SU-DHL-6 (cell line): ENCODE data around the gene SC5D.

Experiments
- EZH2phosphoT487 ChIP-seq: fragments of 200-600 bp; sonication (generic), shearing (Covaris generic); conservative IDR thresholded peaks from 2 replicates; pipeline ENCODE4 v1.6.1; 2018; ENCODE audit warnings: mild to moderate bottlenecking, antibody characterized with exemption, low read length, moderate library complexity, mixed read lengths
- TF ChIP-seq, protein P1 (sequence below): fragments of 200-600 bp; sonication (generic); IDR thresholded peaks from one replicate; pipeline ENCODE4 v1.5.1; 2017; ENCODE audit warnings: antibody characterized with exemption, mild to moderate bottlenecking, low read length, moderate library complexity; ENCODE audit not compliant: insufficient read depth, poor library complexity, severe bottlenecking

DNA sequence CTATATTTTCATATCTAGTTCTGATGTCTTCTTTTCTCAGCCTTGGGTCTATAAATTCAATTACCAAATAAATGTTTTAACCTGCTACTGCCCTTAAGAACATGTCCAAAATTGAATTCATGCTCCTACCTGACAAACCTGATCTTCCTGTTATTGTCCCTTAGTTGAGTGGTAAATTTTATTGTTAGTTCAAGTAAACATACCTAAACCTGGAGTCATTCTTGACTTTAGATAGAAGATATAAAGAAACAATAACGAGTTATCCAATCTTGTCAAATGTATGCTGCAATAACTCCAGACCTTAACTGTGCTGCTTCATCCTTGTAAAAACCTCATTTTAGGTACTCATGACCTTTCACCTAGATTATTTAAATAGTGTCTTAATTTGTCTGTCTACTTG lies 34.6 kb upstream of the SC5D start:
- TF ChIP-seq, protein P1, sequence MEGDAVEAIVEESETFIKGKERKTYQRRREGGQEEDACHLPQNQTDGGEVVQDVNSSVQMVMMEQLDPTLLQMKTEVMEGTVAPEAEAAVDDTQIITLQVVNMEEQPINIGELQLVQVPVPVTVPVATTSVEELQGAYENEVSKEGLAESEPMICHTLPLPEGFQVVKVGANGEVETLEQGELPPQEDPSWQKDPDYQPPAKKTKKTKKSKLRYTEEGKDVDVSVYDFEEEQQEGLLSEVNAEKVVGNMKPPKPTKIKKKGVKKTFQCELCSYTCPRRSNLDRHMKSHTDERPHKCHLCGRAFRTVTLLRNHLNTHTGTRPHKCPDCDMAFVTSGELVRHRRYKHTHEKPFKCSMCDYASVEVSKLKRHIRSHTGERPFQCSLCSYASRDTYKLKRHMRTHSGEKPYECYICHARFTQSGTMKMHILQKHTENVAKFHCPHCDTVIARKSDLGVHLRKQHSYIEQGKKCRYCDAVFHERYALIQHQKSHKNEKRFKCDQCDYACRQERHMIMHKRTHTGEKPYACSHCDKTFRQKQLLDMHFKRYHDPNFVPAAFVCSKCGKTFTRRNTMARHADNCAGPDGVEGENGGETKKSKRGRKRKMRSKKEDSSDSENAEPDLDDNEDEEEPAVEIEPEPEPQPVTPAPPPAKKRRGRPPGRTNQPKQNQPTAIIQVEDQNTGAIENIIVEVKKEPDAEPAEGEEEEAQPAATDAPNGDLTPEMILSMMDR = no peak
- no peak for TF ChIP-seq EZH2phosphoT487
